ENCODE measurements around the gene NTNG2. TPM values are rescaled to one million over a fixed set of nuclear protein-coding genes. Genes with fewer than 3 reads are reported as not detected.

Gene NTNG2
- total and polyA plus RNA-seq, 9 of the 15 experiments (the other 6 are each of a cell fraction or from before 2014, with no cell fraction given), result 0.01 to 0.11 (median 0.09) TPM; not detected in 6

DNA sequence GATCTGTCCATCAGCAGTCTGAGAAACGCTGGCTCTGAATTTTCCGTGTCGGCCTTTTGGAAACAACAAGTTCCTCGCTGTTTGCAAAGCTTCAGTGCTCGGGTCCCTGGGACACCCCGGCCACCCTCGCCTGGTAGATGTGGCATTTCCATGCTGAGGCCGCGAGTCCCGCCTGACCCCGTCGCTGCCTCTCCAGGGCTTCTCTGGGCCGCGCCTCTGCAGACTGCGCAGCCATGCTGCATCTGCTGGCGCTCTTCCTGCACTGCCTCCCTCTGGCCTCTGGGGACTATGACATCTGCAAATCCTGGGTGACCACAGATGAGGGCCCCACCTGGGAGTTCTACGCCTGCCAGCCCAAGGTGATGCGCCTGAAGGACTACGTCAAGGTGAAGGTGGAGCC is 4.7 kb downstream of the NTNG2 start (continued):
- TF ChIP-seq, protein P1, sequence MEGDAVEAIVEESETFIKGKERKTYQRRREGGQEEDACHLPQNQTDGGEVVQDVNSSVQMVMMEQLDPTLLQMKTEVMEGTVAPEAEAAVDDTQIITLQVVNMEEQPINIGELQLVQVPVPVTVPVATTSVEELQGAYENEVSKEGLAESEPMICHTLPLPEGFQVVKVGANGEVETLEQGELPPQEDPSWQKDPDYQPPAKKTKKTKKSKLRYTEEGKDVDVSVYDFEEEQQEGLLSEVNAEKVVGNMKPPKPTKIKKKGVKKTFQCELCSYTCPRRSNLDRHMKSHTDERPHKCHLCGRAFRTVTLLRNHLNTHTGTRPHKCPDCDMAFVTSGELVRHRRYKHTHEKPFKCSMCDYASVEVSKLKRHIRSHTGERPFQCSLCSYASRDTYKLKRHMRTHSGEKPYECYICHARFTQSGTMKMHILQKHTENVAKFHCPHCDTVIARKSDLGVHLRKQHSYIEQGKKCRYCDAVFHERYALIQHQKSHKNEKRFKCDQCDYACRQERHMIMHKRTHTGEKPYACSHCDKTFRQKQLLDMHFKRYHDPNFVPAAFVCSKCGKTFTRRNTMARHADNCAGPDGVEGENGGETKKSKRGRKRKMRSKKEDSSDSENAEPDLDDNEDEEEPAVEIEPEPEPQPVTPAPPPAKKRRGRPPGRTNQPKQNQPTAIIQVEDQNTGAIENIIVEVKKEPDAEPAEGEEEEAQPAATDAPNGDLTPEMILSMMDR (IDR thresholded peaks at IDR 0.05 in 2 of 3, conservative IDR thresholded peaks at IDR 0.05 in 1 of 3; ENCODE audit: insufficient read depth in 2 of 3, low read depth in 1 of 3, low read length in 3 of 3), result peak; percentile 68 to 81 (median 68)
- TF ChIP-seq ETV5 (CRISPR knock-in tag; IDR thresholded peaks at IDR 0.05; ENCODE audit: low read depth), result no peak
- TF ChIP-seq LCOR (CRISPR knock-in tag; IDR thresholded peaks at IDR 0.05), result no peak

DNA sequence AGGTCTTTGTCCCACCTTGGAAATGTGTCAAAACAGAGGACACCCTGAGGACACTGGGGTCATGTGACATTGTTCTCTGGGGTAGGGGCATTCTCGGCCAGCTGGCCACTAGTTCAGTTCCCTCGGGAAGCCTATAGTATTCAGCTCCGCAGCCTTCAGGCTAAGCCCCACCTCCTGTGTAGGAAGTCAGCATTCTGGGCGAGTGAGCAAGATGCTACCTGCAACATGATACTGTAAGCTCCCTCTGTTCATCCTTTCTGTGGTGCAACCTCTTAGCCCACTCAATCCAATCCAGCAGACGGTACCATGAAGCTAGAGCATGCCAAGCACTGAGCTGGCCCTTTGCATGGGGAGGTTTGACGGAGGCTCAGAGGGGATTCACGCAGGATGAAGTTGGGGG is 5.3 kb downstream of the NTNG2 start:
- in situ Hi-C loops (cut with MboI), result no loop called here
- DNase-seq (ENCODE audit: extremely low read depth in 1 of 4, low spot score in 3 of 4) (no peak), FAIRE-seq (no peak), ATAC-seq (no peak)
- ChIA-PET CTCF (ENCODE audit: low intra/inter-chr PET ratio) (no interaction called here), POLR2A (interaction anchor here (0.6 kb wide), 2 partner anchors 54 to 72 kb away, joined by 3 read pairs; no protein-coding TSS in a partner anchor)
- Histone ChIP-seq H3K36me3 (ENCODE audit: control insufficient read depth, insufficient read depth, low read length) (no peaks in the 10 kb centered on the region), H3K9me3 (replicated peaks; ENCODE audit: control insufficient read depth, insufficient read depth, low read depth, low read length) (no peaks in the 10 kb centered on the region), H4K20me1 (replicated peaks; ENCODE audit: control insufficient read depth, insufficient read depth, low read length) (peaks cover 24% of the 10 kb centered on the region), H3K9ac (ENCODE audit: insufficient read depth in 1 of 2, low read depth in 2 of 2, low read length in 2 of 2) (no peak overlapping the region), H2AFZ (ENCODE audit: low read depth, low read length) (no peak overlapping the region), H3K9me1 (ENCODE audit: control insufficient read depth, insufficient read depth, low read length) (no peaks in the 10 kb centered on the region), H3K4me3 (no peak overlapping the region), H3K4me2 (ENCODE audit: insufficient read depth, low read length) (no peak overlapping the region), H3K4me1 (replicated peaks in 1 of 2; ENCODE audit: control insufficient read depth in 2 of 2, insufficient read depth in 2 of 2, low read length in 2 of 2) (peaks cover 0 to 23% of the 10 kb centered on the region in 2 experiments; a peak in 2 of 5 replicates), H3K27ac (ENCODE audit: extremely low read depth, low read depth, low read length) (no peak overlapping the region), H3K79me2 (ENCODE audit: control insufficient read depth, insufficient read depth, low read length) (no peaks in the 10 kb centered on the region), H3K27me3 (ENCODE audit: control insufficient read depth in 2 of 2, insufficient read depth in 2 of 2, low read length in 2 of 2) (peaks cover 34 to 71% of the 10 kb centered on the region in 2 experiments)
- BruUV-seq (replicated peaks), result no TSS peak
- TF ChIP-seq ZNF274 (IDR thresholded peaks at IDR 0.05; ENCODE audit: borderline replicate concordance, low read depth, low read length) (no peak), FOXJ2 (tag; IDR thresholded peaks at IDR 0.05) (no peak)
- TF ChIP-seq, protein P2, sequence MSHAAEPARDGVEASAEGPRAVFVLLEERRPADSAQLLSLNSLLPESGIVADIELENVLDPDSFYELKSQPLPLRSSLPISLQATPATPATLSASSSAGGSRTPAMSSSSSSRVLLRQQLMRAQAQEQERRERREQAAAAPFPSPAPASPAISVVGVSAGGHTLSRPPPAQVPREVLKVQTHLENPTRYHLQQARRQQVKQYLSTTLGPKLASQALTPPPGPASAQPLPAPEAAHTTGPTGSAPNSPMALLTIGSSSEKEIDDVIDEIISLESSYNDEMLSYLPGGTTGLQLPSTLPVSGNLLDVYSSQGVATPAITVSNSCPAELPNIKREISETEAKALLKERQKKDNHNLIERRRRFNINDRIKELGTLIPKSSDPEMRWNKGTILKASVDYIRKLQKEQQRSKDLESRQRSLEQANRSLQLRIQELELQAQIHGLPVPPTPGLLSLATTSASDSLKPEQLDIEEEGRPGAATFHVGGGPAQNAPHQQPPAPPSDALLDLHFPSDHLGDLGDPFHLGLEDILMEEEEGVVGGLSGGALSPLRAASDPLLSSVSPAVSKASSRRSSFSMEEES (CRISPR knock-in tag; IDR thresholded peaks at IDR 0.05), result peak; percentile 43
- intact Hi-C loops (cut with micrococcal nuclease), result loop anchor here (5.0 kb wide), 3 partner anchors 85 to 410 kb away; no protein-coding TSS in a partner anchor
- 4% methylated on average over 7 of the region's 7 CpGs for WGBS (ENCODE audit: insufficient coverage, low coverage, missing lambda C conversion rate)
